ENCODE results near the gene SCML1.
"Not testable (repeated sequence)": the region's sequence is repeated elsewhere in the genome, so short reads cannot be mapped to it uniquely, and the experiment has no call there.

The SCML1 gene

DNA sequence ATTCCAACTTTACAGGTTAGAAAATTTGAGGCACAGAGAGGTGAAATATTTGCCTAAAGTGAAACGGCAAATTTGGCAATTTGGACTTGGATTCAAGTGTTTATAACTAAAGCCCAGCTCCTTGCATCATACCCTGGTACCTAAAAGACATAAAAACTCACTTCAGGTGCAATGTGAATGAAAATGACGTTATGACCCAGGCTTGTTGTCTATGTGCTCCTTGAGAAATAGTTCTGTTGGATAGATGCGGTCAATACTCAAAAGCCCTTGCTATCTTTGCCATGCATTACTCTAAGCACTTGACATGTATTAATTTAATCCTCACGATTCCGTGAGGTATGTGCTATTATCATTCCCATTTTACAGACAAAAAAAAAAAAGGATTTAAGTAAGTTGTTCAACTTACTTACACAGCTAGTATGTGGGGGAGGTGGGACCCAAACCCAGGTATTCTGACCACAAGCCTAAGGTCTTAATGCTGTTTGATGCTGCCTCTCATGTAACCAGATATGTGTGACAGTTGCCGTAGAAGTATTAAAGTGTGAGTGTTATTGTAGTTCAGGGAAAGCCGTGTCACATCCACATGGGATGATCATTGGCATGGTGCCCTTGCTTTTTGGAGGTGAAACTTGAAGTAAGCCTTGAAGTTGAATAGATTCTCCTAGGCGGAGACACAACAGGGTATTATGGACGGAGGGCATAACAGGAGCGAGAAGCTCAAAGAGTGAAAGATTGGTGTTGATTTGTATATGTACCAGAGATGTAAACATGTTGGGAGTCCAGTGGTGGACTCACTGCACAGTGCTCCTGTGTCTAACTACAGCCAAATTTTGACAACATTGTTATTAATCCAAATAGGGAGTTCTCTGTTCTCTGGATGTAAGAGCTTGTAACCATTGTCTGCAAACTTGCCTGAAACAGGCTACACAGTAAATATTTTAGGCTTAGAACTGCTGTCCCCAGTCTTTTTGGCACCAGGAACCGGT, 3.1 kb downstream of the SCML1 start:
- no peak for DNase-seq

DNA sequence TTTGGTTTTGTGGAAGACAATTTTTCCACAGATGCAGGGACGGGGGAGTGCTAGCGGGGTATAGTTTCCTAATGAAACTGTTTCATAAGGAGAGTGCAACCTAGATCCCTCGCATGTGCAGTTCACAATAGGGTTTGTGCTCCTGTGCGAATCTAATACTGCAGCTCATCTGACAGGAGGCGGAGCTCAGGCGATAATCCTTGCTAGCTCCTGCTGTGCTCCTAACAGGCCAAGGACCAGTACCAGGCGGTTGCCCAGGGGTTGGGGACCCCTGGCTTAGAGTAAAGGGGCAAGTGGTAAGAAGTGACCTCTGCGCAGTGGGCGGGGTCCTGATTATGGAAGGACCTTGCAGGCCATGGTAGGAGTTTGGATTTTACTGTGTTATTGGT, 3.8 kb downstream of the SCML1 start:
- DNase-seq, result no peak

DNA sequence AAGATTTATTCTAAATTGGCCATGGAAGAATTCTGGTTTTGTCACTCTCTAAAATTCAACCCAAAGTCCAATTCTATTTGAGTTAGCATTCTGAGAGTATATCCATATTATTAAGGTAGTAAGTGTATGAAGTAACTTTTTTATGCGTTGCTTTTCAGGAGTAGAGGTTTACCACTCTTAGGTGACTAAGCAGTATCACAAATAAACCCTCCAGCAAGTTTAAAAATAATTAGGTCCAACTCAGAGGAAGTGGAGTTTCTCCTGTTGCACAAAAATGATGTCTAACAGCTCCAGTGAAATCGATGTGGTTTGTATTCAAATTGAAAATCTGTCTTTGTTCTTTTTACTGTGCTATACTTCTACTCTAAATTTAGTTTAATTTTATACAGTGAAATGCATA, 6.6 kb downstream of the SCML1 start:
- no peak for DNase-seq

- no peak for DNase-seq
These were observed 7.7 kb downstream of the SCML1 start for GRCh38 chrX:17744896-17745523.

GRCh38 chrX:17747692-17748091, 10.4 kb downstream of the SCML1 start:
- DNase-seq, result no peak

DNA sequence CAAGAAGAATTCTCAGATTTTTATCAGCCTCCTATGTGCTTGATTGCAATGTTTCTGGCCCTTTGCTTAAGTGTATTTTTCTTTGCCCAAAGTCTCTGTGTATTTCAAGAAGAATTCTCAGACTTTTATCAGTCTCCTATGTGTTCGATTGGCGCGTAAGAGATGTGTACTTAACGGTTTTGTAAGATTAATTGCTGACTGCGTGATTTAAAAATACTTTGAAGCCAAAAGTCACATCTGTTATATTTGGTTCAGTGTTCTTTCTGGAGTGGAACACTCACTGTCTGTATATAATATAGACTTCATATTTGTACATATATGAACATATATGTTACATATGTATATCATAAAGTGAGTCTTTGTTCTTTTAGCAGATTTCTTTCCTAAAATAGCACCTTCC, 11.4 kb downstream of the SCML1 start:
- DNase-seq, result no peak

DNA sequence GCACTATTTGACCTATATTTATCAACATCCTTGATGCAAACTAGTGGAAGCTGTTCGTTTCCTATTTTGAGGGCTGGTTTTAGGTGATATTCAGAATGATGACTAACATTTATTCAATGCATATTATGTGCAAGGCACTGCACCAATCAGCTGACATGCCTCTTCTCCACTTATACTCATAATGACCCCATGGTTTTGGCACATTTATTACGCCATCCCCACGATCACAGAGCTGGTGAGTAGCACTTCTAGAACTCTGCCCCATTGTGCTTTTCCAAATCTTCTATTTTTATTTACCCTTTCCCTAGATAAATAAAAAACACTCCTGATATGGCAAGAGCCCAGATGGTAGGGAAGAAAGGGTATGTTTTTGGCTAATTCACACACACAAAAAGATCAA, 13.1 kb downstream of the SCML1 start:
- no peak for DNase-seq

DNA sequence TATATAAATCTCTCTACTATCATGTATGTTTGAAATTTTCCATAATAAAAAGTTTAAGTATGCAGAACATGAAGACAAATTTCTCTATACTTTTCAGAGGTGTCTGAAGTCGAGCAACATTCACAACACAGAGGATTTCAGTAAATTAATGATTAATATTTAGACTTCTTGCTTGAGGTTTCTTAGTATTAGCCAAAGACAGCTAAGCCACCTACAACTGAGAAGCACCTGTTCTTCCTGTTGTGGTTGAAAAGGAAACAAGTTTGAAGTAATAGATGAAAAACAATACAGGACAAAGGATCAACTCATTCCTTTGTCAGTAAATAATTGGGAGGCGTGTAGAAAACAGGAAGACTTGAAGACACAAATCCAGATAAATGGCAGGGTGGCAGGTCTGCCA, 21.1 kb downstream of the SCML1 start:
- no peak for DNase-seq

DNA sequence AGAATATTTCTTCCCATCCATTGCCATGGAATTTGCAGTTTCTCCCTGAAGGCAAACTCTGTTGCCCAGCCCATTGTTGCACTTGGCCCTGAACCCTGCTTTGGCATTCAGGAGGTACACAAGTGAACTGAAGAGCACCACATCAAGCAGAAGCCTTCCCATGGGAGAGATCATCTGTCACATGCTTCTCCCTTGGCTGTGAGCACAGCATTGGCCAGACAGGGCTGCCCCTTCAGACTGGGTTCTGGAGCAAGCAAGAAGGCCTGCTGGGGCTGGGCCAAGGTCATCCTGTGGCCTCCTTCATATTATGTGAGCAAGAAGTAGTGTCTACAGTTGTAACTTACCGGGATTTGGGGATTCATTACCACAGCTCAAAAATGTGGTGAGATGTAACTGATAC, 22.7 kb downstream of the SCML1 start:
- DNase-seq, result no peak

DNA sequence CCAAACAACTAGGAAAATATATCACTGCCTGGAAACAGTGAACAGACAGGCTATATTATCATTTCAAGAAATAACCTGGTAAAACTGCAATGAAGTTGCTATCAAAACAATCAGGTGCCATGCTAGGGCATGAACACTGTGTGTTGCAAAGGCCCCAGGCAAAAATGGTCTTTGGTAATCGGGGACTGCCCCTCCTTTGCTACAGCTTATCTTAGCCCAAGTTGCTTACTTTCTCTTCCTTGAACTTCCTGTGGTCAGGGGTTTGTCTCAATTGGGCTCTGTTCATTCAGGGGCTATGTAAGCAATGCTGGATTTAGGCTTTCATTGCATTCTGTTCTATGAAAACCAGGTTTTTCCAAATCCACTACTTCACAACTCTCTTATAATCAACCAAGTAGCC, 30.4 kb downstream of the SCML1 start:
- no peak for DNase-seq

DNA sequence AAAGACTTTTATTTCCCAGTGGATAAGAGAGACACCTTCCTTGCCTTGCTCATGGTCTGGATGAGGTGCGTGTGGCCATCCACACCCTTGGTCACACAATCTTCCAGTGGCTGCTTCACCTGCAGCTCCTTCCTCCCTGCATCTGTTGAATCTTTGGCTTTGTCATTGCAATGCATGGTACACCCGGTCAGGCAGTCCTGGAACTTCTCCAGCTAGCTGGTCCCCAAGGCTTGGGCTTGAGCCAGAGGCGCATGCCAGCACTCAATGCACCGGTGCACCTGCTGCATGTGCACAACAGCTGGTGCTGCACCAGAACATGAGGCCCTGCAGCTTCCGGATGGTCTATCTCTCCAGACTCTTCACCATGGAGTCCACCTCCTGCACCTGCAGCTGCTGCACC, 31.7 kb downstream of the SCML1 start:
- DNase-seq, result no peak

GRCh38 chrX:17769701-17770269, 32.5 kb downstream of the SCML1 start:
- peak; percentile 2 to 15 for DNase-seq

GRCh38 chrX:17773221-17773876, 36.1 kb downstream of the SCML1 start:
- DNase-seq, result no peak

- DNase-seq, result no peak
These were observed 36.8 kb downstream of the SCML1 start for GRCh38 chrX:17774053-17774452.

DNA sequence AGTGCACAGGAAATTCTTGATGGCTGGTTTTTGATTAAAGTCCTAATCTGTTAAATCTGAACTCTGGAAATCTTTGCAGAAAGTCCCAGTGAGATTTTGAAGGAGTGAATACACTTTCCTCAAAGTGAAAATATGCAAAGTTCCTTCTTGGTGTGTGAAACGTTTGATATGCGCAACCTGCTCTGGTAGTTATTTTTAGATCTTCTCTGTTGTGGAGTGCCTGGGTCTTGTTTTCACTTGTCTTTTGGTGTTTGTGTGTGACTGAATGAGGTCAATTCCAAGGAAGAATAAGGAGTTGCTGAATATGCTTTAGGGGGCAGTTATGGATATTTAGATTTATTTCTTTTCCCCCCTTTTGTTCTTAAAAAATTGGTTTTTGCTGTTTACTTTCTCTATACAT, 41.7 kb downstream of the SCML1 start:
- no peak for DNase-seq

GRCh38 chrX:17779434-17779833, 42.1 kb downstream of the SCML1 start:
- DNase-seq, result no peak

DNA sequence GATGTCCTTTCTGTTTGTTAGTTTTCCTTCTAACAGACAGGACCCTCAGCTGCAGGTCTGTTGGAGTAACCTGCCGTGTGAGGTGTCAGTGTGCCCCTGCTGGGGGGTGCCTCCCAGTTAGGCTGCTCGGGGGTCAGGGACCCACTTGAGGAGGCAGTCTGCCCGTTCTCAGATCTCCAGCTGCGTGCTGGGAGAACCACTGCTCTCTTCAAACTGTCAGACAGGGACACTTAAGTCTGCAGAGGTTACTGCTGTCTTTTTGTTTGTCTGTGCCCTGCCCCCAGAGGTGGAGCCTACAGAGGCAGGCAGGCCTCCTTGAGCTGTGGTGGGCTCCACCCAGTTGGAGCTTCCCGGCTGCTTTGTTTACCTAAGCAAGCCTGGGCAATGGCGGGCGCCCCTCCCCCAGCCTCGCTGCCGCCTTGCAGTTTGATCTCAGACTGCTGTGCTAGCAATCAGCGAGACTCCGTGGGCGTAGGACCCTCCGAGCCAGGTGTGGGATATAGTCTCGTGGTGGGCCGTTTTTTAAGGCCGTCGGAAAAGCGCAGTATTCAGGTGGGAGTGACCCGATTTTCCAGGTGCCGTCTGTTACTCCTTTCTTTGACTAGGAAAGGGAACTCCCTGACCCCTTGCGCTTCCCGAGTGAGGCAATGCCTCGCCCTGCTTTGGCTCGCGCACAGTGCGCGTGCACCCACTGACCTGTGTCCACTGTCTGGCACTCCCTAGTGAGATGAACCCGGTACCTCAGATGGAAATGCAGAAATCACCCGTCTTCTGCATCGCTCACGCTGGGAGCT, 49.5 kb downstream of the SCML1 start:
- DNase-seq, result not testable (repeated sequence)

- DNase-seq, result no peak
These were observed 50.3 kb downstream of the SCML1 start for GRCh38 chrX:17787557-17787956.

- peak; percentile 8 to 23 for DNase-seq
These were observed 51.1 kb downstream of the SCML1 start for GRCh38 chrX:17788439-17788838.

DNA sequence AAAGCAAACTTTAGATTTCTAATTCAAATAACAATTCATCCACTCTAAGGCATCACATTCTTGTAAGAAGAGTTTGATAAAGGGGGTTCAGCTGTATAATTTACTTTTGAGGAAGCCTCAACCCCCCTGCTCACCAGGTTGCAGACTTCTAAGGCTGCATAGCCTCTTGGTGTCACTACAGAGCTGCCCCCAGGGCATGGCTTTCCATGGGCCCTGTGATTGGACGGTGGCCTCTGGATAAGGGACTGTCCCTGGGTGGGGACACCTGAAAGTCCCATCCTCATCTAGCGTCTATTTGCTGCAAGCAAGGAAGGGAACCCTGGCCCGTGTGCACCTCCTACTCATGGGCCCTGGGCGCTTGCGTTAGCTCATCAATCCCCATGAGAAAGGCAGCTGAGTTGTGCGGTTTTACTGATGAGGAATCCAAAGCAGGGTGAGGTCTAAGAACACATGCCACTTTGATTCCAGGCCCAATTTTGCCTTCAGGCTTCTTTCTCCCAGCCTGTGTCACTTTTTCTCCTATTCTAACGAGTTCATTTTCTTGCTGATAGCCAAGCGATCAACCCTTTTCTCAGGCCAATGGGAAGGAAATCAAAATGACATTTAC, 51.8 kb downstream of the SCML1 start:
- no peak for DNase-seq

DNA sequence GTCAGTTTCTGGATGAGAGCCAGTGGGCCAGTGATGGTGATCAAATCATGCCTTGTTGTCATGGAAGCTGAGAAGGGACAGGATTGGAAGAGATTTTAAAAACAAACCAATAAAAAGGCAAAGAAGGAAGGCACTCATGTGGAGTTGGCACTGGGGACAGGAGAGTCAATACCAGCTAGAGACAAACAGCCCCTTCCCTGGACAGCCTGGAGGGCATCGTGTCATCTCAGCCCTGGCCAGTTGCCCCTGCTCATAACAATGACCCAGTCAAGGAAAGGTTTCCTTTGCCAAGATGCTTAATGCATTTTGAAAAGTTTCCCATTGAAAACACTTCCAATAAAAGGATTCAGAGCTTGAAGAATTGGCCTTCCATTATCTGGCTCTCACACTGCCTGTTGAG, 55.5 kb downstream of the SCML1 start:
- no peak for DNase-seq

DNA sequence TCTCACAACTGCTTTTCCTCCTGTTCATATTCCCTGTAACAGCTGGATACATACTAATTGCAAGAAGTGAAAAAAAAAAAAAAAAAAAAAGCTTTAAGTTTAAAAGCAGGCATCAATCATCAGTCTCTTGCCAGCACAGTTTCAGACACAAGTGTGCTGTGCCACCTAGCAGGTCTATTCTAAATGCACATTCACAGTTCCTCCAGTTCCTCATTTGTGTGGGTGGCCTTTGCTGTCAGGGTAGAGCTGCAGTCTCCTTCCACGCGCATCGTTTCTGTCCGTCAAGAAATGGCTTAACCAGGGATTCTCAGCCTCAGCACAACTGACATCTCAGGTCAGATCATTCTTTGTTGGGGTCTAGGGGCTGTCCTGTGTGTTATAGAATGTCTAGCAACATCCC, 61.6 kb downstream of the SCML1 start:
- no peak for DNase-seq

Data from activated CD4-positive, alpha-beta T cell treated with anti-CD3 and anti-CD28 coated beads, Interleukin-2, amount 50 U/mL, for 4 hours (primary cell).